GM21423 (cell line): ENCODE data around the gene PGLYRP3.
"Not testable (repeated sequence)": the region's sequence is repeated elsewhere in the genome, so short reads cannot be mapped to it uniquely, and the experiment has no call there.

ENCODE experiments used
- ATAC-seq: cut with Tn5 transposase; IDR thresholded peaks from one replicate; pipeline ENCODE4 v1.9.1; 2021; ENCODE audit warnings: mild to moderate bottlenecking, moderate library complexity; ENCODE audit not compliant: unreplicated experiment

The PGLYRP3 gene

DNA sequence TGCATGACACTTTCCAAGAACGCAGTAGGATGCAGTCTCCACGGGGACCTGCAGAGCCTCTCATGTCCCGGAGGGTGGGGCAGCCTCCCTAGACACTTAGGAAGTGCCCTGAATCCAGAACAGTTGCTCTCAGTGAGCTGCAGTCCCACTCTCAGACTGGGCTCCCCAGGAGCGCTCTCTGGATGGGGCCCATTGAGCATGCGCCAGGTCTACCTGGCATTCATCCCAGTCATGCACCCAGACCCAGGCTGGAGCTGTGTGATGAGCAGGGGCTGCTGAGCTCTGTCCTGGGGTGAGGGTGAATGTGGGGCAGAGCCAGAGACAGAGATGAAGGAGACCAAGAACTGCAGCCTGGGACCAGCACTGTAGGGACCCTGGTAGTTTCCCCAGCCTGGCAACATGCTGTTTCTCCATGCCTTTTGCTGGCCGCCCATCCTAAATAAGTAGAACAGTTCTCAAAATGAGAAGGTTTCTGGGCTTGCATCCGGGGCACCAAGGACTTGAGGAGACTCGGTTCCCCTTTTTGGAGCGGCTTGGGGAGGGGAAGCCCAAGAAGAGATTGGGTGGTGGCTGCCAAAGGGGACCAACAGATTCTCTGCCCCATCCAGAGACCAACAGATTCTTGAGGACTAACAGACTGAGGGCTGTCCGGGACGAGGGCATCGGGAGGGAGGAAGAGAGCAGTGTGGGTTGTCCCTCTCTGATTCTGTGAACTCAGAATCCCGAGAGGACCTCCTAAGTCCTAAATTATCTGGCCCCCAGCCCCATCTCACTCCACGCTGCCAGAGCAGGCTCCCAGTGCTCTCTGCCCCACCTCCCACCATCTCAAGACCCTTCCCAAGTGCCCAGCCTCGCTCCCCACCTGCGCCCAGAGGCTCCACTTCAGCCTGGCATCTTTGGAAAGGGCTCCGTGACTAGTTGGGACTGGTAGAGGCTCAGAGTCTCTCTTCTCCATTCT lies 36.9 kb upstream of the PGLYRP3 start:
- ATAC-seq, result no peak

DNA sequence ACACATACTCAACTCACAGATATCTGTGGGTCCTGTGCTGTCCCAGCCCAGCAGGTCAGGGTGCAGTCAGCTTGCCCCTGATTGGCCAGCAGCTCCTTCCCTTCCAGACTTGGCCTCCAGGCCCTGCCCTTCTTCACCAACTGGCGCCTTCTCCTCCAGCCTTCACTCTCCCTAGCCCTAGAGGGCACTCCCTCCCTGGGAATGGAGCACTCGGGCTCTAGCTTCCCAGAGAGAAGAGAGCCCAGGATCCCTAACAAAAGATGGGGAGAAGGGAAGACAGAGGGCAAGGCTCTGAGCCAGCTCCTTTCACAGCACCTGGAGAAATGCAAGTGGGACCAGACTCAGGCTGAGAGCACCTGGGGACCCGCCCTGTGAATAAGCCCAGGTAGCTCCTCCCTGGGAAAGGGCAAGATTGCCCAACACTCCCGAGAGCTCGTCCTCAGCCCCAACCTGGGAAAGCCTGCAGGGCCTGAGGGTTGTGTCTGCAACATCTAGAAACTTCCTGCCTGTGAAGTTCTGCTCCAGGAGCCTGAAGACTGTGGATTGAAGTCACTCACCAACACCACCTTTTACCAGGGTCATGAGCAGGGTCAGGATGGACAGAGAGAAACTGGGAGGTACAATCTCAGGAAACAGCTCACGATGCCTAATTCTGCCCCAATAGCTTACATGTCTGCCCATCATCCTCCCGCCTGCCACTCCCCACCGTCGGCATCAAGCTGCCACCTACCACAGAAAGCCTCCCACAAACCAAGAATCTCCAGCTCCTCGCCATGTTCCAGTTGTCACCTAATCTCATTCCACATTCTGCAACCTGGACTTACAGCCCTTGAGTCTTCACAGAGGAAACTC lies 36.0 kb upstream of the PGLYRP3 start, which contains the start of gene PGLYRP4:
Gene PGLYRP4 (minus strand): TSS at position 331 of the 852 bp plus-strand sequence. CDS start 909 bp downstream, outside the sequence.
- no peak for ATAC-seq

DNA sequence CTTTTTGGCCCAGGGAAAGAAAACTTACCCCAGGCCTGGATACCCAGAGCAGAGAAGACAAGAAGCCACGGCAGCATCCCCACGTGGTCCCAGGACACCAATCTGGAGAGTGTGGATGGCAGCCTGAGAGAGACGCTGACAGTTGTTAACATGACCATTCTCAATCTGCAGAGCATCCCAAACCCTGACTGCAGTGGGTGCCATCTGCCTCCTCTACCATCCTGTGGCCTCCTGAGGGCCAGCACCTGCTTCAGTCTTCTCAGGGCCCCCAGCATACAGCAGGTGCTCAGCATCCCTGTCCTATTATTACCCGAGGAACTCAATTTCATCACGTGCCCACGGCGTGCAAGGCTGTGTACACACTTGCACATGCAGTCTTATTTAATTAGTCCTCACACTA lies 35.1 kb upstream of the PGLYRP3 start:
- ATAC-seq, result no peak

DNA sequence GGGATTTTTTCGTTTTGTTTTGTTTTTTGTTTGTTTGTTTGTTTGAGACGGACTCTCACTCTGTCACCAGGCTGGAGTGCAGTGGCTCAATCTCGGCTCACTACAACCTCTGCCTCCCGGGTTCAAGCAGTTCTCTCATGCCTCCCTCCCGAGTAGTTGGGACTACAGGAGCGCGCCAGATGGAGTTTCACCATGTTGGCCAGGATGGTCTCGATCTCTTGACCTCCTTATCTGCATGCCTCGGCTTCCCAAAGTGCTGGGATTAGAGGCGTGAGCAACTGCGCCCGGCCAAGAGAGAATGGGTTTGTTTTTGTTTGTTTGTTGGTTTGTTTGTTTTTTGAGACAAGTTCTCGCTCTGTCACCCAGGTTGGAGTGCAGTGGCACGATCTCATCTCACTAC lies 34.3 kb upstream of the PGLYRP3 start:
- not testable (repeated sequence) for ATAC-seq

DNA sequence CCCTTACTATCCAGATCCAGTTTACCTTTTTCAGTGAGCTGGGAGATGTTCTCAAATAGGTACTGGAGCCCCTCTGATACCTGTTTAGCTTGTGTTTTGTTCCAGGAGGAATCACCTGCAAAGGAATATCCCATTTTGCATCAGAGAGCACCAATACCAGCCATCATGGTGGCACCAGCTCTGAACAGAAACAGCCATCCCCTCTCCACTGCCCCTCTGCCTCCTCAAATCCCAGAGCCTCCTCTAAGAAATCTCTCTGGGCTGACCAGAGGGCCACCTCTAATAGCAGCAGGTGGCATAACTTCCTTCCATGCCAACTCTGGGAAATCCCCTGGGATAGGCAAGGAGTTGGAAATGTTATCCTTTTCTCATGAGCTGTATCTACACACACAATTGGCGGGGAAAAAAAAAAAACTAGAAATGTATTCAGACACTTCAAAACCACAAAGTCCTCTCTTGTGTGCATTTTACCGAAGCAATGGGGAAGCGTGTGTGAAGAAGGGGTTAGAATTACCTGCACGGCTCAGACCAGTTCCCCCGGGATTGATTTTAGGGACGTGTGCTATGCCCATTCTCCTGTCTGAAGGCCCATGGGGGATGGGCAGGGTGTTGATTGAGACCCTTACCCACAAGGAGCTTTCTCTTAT lies 33.4 kb upstream of the PGLYRP3 start:
- ATAC-seq, result no peak

DNA sequence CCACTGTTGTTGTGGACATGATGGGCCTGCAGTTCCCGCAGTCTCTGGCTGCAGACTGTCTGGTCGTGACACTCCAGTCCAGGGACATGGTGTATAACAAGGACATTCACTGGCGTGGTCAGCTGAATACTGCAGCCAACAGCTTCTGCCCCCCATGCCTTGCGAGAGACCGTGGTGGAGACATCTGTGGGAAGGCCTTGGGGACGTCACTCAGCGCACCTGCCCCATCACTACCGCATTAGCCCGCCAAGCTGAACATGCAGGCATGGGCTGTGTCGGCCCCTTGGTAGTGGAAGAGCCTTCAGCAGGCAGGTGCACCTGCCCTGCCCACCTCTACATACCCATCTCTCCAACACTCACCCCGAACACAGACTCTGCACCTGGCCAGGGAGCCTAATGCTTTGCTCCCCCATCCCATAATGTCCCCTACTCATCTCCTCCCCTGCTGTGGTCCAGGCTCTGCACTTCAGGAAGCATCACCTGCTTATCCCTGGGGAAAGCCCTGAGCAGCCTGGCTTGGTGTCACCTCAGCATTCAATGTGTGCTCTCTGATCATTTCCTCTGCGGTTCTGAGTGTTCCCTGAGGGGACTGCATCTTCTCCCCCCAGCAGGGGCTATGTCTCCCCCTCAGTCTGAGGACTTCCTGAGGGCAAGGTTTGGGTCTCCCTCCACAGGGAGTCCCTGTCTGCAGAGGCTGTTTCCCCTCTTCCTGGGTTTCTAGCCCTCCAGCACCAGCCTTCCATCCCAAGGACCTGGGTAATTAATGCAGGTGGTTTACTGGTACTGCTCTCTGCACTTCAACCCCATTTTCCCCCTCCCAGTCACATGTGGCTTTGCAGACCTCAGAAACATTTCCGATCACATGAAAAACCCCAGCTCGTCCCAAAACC lies 32.7 kb upstream of the PGLYRP3 start:
- ATAC-seq, result no peak

DNA sequence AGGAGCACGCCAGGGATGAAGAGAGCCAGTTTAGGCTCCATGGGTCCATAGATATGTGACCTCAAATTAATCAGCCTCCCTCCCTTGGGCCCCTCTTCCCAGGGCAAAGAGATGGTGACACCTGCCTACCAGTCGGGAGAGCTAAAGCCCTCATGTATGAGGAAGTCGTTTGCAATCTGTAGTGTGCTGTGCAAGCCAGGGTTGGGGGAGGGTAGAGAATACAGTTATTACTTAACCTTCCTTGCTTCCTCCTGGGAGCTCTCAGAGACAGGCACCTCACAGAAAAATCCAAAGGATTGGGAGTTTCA lies 31.9 kb upstream of the PGLYRP3 start:
- ATAC-seq, result no peak

DNA sequence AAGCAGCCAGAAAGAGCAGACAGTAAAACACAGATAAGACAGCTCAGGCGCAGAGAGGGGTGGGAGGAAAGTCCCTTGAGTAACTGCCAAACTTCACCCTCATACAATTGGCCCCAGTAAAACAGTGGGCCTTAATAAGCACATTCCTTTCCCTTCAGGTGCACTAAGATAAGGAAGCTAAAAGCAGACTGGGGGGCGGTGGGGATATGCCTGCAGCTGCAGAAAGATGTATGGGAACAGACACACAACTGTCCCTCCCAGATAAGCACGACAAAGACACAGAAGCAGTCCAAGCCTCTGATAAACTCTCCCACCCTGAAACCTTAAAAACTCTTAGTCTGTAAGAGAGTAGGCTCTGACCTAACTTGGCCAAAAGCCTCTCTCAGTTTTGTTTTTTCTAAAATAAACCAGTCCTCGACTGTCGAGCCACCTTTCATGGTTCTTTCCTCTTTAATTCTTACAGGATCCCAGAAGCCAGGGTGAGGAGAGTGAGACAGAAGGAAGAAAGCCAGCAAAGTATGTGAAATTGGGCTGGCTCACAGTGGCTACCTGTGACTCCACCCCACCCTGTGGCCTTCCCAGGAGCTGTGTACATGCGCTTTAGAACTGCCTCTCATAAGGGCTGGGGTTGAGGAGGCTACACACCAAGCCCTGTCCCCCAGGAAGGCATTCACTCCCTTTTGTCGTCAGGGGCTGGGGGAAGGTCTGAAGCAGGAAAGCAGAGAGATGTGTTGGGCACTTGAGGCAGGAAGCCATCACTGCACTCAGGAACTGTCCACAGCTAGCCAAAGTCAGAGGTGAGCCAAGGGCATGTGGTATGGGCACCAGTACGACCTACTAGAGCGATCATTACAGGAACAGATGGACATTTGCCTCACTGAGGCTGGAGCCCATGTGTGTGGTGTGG lies 31.3 kb upstream of the PGLYRP3 start:
- ATAC-seq, result no peak

DNA sequence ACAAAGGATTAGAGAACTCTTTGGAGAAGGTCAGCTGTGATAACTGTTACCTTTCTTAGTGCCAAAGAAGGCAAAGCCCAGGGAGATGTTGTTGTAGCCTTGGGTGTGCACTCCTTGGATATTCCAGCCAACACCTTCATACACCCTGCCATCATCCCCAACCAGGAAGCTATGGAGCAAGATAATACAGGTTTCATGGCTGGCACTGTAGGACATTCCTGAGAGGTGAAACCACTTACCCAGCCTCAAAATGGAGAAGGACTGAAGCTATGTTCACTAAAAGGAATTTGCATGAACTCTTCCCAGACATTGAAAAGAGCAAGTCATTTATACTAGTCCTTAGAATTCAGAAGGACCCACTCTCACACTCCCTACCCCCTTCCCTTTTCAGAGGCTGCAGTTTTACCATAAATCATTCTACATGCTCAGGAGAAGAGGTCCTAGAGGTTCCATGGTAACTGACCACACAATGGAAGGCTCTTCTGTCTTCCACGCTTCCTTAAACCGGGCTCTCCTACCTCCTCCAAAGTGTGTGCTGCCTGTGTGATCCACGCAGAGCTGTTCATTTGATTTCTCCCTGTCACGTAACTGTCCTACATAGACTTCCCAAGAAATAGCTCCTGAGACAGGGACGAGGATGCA lies 30.4 kb upstream of the PGLYRP3 start:
- no peak for ATAC-seq

DNA sequence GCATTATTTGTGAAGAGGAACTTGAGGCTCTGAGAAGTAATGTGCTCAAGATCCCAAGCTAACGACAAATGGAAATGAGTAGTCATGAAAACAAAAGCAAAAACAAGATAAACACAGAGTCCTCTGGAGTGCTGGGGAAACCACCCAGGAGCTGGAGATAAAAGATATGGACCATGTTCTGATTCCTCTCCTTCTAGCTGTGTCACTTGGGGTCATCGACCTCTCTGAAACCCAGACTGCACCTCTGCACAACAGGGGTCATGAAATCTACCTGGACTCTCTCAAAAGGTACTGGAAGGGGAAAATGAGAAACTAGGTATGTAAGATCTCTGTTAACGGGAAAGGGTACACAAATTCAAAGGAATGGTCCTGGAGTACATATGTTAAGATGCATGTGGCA lies 29.4 kb upstream of the PGLYRP3 start:
- ATAC-seq, result no peak

DNA sequence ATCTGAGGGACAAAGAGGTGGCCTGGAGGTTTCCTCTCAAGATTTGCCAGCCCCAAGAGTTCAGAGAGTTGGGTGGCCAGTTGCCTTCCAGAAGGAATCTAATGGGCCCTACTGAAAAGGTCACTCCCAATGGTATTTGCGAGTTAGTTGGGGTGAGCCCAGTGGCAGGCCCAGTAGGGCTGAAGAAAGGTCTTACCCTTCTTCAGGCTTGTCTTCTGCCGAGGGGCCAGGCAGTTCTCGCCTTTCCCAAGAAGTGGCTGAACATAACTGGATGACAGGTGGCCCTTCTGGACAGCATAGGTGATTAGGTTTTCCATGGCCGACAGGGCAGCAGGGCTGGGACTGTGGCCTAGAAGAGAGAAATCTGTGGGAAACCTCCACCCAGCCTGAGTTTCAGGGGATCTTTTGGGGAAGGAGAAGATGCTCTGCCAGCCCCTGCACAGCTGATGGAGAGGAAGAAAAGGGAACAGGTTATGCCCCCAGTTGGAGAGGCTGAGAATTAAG lies 28.7 kb upstream of the PGLYRP3 start:
- no peak for ATAC-seq

DNA sequence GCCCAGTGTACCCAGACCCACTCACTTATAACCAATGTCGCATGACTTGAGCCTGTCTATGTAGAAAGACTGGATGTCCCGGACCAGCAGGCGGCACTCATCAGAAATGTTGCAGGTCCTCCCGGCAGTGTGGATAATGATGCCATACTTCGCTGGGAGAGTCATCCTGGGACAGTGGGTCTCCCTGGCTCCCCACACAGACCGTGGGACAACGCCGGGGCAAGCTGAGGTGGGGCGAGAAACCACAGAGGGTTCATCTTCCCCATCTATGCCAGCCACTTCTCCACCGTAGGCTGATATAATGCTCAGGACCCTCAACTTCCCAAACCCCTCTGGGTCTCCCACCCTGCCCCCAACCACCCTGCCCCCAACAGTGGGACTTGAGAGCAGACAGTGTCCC lies 27.6 kb upstream of the PGLYRP3 start:
- no peak for ATAC-seq

DNA sequence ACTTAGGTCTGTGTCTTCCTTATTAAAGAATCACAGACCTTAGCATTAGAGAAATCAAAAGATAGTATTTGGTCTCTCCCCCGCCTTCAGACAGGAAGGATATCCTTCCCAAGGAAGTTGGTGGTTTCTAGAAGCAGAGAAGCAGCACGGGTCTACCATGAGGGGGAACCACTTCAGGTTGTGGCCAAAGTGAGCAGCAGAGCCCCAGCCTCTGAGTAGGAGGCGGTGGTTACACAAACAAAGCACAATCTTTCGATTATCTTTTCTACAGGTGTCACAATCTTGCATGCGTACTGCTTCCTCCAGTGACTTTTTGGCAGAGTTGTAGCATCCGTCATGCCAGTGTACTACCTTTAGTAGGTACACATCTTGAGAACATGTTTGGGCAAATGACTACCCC lies 27.1 kb upstream of the PGLYRP3 start:
- no peak for ATAC-seq

DNA sequence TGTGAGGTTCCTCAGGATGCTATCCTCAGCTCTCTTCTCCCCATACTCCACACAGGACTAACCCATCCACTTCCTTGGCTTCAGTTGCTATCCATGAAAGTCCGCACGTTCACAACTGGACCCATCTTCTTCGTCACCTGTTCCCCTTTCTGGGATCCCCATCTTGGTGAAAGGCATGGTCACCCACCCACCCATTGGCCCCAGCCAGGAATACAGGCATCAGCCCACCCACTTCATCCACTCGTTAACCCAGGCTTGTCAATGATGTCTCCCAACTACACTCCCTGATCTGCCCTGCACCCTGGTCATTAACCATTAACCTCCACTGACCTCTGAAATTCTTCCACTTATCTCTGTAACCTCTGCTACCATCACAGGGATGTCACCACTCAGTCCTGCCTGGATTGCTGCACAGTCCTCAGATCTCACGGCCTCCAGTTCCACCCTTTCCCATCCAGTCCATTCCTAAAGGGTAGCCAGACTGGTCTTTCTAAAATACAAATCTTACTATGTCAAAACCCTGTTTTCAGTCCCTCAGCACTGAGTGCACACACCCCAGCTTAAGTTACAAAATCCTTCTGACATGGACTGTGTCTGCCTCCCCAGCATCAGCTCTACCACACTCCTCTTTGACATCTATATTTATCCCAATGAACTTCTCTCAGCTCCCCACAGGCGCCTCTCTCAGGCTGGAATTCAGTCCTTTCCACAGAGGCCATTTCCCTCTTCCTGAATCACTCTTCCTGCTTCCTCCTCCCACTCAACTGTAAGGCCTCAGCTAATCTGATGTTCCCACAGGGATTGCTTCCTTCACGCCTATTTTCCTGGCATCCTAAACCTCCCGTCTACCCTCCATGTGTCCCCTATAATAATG lies 25.5 kb upstream of the PGLYRP3 start:
- ATAC-seq, result no peak

DNA sequence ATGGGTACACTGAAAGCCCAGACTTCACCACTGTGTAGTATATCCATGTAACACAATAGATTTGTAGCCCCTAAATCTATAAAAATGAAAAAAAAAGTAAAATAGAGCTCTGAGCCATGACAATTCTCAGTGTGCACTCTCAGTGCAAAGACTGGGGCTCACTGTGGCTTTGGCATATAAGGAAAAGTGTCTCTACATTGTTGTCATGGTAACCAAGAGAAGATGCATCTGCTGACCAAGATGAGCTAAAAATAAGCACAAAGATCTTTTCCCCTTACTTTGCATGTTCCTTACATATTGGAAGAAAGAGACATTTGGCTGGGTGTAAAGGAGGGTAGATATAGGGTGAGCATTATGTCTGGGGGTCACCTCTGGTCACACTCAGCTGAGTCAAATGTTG lies 23.9 kb upstream of the PGLYRP3 start:
- ATAC-seq, result no peak

DNA sequence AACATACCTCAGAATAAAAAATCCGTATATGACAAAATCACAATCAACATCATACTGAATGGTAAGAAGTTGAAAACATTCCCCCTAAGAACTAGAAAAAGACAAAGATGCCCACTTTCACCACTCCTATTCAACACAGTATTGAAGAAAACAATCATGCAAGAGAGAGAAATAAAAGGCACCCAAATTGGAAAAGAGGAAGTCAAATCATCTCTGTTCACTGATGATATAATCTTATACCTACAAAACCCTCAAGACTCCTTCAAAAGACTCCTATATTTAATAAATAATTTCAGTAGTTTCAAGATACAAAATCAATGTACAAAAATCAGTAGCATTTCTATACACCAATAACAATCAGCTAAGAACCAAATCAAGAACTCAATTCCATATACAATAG lies 21.1 kb upstream of the PGLYRP3 start:
- no peak for ATAC-seq

DNA sequence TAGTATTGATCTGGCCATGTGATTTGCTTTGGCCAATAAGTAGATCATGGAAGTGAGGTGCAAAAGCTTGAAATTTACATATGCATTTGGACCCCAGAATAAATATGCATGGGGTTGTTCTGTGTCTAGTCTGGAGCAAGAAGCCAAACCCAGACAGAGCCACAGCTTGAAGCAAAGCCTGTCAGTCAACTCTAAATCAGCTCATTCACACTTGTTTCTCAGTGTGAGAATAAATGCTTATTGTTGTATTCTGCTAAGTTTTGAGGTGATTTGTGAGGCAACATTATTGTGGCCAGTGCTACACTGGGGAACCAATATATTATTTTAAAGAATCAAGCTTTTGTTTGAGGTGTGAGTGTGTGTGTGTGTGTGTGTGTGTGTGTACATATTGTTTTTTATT lies 12.2 kb upstream of the PGLYRP3 start:
- ATAC-seq, result no peak

DNA sequence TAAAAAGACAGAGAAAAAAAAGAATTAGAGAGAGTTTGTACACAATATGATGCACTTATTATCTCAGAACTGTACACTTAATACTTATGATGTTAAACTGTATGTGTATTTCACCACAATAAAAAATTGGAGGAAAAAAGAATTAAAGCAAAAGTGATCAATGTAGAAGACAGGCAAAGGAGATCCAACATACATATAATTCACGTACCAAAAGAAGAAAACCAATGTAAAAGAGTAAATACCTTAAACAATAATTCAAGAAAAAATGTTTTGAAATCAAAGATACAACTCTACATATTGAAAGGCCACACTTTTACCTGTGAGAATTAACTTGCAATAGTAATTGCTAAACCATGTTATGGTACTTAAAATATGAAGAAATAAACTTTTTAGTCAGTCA lies 9.8 kb upstream of the PGLYRP3 start:
- ATAC-seq, result no peak
